ENCODE measurements around the gene CYTH1.
A peak's percentile ranks its signal among the peaks of the same experiment; 100 is the strongest.

GRCh38 chr17:78769196-78769773, 12.8 kb downstream of the CYTH1 start:
- TF ChIP-seq CTCF (IDR thresholded peaks at IDR 0.05) (peak; percentile 16; the same call in 1 of the 2 replicates), RFX5 (IDR thresholded peaks at IDR 0.05; ENCODE audit: low read length) (no peak), TCF12 (IDR thresholded peaks at IDR 0.05) (no peak), RCOR1 (IDR thresholded peaks at IDR 0.05; ENCODE audit: low read length) (no peak), SIN3A (IDR thresholded peaks at IDR 0.05; ENCODE audit: borderline replicate concordance, low read depth, low read length) (no peak), TAF1 (IDR thresholded peaks at IDR 0.05; ENCODE audit: borderline replicate concordance, low read depth, low read length) (no peak), YY1 (IDR thresholded peaks at IDR 0.05; ENCODE audit: low read depth) (no peak)
